HG03378 (cell line): ENCODE results near the gene GRIA1.
A peak's percentile ranks its signal among the peaks of the same experiment; 100 is the strongest.

ENCODE experiments used
- ATAC-seq: cut with Tn5 transposase; IDR thresholded peaks from one replicate; pipeline ENCODE4 v1.9.1; 2021; ENCODE audit warnings: mild to moderate bottlenecking, moderate library complexity; ENCODE audit not compliant: unreplicated experiment

The GRIA1 gene

DNA sequence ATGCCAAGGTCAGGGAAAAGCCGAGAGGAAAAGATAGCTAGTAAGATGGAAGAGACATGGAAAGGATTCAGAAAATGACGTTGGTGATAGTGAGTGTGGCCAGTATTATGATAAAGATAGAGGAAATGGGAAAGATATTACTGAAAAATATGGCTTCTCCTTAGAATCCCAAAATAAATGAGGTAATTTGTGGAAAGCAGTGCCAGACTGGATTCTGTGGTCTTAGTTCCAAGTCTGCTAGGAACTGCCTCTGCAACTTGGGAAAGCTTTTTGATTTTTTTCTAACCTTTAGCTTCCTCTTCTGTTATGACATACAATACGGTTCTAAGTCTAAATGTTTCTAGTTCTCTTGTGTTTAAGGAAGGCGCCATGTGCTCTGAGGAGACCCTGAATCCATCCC is 54.2 kb downstream of the GRIA1 start:
- no peak for ATAC-seq

DNA sequence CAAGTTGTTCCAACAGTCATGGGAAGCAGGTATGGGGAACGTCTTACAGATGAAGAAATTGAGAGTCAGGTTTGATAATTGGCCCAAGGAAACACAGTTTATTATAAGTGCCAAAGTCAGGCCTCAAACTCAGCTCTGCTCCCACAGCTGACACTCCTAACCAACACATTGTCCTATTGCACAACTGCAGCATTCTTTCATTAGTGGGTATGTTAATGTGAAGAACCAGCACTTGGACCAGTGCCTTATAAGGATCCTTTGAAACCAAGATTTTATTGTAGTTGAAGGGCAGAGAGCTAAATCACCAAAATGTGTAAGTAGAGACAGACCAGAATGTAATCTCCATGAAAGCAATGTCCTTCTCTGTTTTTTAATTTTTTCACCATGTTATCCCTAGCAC is 56.1 kb downstream of the GRIA1 start:
- ATAC-seq: no peak

DNA sequence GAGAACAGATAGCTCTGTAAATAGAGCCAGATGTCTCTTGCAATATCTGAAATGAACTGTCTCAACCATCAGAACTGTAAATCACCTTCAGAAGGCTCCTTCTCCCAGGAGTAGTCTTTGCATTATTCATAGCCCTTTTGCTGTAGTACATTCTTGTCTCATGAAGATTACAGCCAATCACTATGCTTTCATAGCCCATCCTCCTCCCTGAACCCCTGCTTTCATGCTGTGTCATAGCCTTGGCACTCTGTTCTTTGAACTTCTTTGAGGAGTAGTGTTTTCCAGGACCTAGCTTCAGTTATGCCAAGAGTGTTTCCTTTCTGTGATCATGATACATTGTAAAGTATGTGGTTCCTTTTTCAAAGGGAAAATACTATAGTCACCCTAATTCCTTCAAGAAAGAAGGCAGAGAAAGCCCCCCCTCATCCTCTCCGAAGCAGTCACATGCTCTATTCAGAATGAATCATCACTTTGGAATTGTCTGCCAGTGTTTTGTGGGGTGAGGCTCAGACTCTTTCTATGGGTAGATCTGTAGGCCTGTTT is 61.1 kb downstream of the GRIA1 start:
- ATAC-seq: no peak

DNA sequence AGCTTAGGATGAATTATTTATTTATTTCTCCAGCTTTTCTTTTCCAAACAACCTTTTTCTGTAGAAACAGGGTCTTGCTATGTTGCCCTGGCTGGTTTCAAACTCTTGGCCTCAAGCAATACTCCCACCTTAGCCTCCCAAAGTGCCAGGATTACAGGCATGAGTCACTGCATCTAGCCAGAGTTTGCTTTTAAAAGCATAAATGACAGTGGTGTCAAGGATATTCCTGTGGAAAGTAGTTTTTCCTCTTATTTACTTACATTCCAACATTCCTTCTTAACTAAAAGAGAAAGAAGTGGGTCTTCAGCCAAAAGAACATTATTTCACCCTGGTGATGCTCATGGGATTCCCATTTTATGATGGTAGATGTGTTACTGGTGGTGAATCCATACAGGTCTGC is 62.4 kb downstream of the GRIA1 start:
- no peak for ATAC-seq

DNA sequence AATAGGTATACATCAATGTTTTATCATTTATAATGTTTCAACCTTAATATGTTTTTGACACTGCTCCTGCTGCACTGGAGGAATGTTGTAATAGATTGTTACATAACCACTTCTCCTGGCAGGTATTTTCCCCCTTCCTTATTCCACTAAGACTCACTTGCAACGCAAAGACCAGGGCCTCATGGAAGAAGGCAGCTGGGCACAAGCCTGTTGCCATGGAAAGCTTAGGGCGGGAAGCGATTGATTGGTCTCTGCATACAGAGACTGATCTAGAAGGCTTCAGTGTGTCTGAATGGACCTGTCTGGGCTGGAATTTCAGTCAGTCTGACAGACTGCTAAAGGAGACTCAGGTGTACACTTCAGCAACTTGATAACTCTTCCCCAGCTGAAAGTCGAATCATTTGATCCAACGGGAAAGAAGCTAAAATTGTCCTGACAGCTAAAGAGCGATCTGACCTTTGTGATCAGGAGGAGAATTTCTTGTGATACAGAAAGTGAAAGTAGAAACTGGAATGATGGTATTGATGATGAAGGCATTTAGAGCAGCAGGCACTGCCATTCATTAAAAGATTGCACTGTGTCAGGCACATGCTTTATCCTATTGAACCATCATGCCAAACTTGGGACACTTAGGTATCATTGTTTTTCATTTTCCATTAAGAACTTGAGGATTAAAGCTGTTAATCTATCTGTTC is 65.1 kb downstream of the GRIA1 start:
- no peak for ATAC-seq

DNA sequence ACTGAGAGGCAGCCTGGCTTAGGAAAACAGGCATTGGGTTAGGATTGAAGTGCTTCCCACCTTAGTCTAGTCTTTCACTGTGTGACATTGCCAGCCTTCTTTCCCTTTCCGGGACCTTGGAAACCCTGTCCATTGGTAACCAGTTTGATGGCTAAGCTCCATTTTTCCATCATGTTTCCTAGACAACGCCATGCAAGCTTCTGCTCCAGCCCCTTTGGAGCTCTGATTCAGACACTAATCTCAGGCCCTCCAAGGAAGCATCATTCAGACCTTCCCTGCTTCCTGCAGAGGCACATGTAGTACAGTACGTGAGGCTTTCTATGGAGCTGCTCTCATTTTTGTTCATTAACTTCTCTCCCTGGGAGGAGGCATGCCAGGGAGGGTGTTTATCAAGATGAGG is 68.5 kb downstream of the GRIA1 start:
- ATAC-seq: no peak

DNA sequence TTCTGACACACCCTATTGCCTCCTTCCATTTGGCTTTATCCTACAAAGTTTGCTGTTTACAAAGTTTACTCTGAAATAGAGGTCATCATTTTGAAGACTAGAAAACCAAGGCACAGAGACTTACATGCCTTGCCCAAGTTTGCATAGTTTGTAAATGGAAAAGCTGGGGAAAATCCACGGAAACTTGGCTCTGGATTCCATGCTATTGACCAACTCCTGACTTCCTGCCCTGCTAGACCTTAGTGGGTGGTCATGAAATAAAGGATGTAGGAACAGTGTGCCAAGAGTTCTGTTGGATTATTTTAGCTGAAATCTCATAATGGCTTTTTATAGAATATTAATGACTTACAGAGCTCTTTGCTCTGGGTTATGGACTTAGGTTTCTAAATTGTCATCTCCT is 69.5 kb downstream of the GRIA1 start:
- no peak for ATAC-seq

DNA sequence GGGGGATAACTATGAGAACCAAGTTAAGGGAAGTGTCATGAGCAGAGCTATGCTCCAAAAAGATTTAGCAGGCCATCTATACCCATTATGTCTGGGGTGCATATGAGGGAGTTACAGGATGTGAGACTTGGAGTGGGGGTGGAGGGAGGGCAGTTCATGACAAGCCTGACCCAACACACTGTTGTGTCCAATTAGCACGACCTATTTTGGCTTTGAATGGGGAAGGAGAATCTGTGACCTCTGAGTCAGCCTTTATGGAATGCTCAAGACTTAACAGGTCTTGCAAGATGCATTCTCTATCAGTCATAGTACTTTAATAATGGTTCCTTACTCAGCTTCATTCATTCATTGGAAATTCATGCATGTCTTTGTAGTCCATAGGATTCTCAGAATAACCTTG is 71.7 kb downstream of the GRIA1 start:
- ATAC-seq: no peak

DNA sequence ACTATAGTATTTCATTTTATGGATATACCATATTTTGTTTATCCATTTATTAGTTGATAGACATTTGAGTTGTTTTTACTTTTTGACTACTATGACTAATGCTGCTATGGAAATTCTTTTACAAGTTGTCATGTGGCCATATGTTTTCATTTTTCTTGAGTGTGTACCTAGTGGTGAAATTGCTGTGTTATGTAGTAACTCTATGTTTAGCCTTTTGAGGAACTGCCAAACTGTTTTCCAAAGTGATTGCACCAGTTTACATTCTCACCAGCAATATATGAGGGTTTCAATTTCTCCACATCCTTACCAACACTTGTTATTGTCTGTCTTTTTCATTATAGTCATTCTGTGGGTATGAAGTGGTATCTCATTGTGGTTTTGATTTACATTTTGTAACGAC is 75.4 kb downstream of the GRIA1 start:
- ATAC-seq: no peak

DNA sequence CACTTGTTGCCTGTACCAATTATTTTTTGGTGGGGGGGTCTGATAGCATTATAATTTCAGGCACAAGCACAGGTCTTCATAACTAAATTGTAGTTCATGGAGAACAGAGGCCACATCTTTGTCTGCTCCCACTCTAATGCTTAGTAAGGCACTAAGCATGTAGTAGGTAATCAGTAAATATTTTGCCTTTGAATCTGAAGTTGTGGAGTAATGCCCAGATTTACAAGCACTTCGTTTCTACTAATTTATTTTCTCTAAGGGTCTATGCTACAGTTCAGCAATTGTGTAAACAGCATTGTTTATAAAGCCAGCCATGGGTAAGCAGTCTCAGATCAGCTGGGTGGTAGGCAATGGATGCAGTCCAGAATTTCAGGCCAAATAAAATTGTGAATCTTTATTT is 78.6 kb downstream of the GRIA1 start:
- no peak for ATAC-seq

DNA sequence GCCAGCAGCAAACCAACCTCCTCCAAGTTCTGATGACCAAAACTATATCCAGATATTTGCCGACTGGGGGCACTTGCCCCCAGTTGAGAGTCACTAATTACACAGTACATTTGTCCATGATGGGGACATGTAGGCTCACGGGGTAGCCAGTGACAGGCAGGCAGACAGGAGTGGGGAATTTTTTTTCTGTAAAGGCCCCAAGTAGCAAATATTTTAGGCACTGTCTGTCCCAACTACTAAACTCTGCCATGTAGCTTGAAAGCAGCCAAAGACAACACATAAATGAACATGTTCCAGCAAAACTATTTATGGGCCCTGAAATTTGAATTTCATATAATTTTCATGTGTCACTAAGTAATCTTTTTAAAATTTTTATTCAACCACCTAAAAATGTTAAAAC is 80.7 kb downstream of the GRIA1 start:
- no peak for ATAC-seq

DNA sequence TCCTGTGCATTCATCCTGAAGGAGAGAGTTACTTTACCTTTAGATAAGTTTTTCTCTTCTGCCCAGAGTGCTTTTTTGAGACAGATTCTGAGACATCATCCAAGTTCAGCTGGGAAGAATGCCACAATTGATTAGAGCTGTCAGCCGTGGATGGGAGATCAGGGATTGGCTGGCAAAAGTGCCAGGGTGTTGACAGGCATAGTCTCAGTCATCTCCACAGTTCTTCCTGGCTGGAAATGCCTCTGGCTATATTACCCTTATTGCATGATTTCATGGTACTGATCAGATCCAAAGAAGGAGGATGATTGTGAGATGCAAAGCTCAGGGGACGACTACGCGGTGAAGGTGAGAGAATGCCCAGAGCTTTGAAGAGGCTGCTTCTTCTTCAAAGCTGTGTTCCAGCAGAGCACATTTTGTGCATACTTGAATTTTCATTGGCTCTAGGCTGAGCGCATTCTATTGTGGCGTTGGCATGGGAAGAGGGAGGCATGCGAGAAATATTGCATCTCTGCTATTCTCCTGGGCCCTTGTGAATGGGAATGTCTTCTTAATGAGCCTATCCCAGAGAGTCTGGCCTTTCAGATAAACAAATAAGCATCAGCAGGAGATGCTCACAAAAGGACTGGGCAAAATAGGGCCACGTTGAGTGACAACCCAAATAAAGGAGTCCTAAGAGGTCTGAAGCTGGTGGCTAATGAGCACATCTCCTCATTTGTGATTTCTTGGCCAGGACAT is 82.1 kb downstream of the GRIA1 start:
- no peak for ATAC-seq

DNA sequence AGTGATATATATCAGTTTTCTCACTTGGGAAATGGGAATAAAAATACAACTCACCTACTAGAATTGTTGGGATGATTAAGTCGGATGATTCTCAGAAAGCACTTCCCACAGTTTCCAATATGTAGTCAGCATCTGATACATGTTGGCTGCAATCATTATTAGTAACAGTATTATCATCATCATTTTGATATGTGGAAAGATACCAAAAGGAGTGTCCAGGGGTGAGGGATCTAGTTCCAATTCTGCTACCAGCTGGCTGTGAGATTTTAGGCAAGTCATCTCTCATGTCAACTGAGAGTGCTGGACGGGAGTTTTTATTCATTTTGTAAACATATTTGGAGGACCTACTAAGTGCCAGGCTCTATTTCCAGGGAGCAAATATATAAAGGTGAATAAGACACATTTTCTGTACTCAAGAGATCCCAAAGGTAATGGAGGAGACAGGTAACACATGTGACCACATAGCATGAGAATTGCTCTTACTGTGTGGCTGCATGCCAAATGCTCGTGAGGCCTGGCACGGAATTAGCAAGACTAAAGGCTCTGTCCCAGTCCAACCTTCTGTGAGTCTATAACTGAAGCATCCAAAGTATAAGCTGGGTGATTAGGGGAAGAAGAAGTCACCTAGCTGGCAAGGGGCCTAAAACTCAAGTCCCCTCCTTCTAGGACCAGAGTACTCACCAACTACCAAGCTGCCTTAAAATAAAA is 83.0 kb downstream of the GRIA1 start:
- no peak for ATAC-seq

DNA sequence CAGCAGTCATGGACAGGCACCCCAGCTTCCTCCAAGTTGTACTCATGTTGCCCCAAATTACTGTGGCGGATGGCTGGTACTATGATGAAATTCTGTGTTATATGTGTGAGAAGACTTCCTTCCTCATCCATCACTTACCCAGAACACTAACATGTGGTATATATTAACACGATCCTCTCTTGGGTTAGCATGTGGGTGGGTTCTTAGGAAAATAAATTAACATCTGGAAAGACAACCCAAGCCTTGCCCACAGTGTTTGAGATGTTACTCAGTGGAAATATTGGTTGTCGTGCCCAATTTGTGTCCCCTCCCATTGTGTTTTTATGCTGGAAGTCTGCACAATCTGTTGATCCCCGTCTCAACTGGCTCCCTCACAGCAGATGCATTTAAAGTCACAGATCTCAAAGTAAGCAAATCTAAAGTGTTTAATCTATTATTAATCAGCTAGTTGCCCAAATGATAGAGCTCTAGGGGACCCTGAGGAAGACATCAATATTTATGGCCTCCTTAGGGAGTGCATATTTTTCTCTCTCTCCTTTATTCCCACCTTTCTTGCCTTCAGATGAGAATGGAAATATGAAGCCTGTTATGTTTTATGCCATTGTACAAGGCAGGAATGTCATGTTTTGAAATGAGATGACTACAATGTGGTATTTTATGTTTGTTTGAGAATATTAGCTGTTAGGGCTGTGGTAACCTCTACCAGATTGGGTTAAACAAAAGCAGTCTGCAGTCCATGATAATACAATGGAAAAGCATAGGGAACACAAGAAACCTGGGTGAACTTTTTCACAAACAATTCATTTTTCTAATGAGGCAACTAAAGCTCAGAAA is 93.9 kb downstream of the GRIA1 start:
- no peak for ATAC-seq

DNA sequence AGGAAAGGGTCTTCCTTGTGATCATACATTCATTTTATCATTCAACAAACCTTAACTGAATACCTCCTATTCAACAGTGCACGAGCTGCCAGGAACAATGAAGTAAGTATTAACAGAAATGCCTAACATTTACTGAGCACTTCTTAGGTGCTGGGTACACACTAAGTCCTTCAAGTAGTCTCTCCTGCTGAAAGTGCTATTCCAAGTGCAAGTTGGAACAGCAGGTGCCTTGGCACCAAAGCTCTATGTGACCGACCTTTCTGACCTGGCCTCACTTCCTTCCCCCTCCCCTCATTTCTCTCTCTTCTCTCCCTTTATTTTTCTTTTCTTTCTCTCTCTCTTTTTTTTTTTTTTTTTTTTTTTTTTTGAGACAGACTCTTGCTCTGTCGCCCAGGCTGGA is 94.5 kb downstream of the GRIA1 start:
- no peak for ATAC-seq

DNA sequence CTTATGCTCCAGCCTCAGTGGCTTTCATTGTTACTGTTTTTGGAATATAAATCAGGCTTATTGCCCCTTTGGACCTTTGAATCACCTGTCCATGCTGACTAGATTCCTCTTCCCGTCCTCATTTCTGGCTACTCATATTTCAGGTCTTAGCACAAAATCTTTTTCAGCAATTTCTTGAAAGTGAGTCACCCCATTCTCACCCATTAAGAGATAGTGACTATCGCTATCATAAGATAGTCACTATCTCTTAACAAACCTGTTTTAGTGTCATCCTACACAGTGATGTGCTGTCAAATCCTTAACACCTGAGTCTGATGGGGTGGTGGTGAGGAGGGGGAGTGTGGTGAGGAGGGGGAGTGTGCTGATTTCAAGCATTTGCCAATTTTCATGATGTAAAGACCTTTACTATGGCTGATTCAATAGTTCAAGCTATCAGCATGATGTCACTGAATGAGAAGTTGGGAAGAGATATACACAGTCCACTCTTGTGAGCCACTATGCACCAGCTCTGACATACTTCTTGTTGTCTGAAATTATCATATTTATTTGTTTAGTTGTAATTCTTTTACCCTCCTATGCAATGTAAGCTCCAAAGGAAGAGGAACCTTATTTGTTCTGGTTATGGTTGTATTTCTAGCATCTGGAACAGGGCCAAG is 95.3 kb downstream of the GRIA1 start:
- ATAC-seq: no peak

DNA sequence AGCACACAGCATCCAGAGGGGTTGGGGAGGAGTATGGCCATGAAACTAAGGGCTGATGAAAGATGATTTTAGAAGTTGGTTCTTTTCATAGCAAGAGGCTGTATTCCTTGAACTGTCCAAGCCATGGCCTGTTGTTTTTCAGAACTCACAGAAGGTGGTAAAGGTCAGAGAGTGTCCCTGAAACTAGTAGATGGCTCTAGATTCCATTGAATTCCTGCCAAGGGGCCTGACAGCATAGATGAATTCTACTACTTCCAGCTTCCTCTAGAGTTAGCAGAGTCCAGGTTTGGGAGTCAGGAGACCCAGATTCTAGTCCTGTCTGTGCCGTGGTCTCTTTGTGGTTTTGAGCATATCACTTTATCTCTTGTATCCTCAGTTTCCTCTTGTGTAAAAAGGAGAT is 101.6 kb downstream of the GRIA1 start:
- ATAC-seq: no peak

DNA sequence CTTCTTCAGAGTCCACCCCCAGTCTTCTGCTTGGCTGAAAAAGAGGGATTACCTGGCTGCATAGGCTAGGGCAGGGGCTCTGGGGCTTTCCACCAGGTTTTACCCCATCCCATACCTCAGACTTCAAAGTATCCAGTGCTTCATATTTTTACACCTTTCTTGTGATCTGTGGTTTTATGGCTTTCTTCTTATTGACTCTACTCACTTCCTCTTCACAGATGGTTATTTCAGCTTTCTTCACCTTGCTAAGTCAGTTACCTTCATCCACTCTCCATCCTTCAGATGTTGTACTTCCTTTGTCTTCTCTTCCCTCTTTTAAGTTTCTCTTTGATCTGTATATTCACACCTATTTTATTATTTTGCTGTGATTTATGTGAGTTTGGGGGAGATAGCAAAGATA is 104.3 kb downstream of the GRIA1 start:
- no peak for ATAC-seq

DNA sequence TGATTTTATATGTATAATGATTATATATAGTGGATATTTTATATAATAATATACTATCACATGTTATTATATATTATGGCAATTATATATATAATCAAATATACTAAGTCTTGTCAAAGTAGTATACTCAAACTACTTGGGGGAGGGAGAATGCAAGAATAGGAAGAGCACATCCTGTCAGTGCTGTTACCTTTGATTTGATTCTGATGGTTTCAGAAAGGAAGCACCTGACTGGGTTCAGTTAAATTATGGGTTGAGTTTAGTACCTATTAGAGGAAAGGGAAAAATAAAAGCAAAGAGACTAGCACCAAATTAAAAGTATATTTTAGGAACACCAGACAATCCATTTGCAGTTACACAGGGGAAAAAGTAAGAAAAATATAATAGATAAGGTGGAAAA is 107.6 kb downstream of the GRIA1 start:
- peak; percentile 67 for ATAC-seq

DNA sequence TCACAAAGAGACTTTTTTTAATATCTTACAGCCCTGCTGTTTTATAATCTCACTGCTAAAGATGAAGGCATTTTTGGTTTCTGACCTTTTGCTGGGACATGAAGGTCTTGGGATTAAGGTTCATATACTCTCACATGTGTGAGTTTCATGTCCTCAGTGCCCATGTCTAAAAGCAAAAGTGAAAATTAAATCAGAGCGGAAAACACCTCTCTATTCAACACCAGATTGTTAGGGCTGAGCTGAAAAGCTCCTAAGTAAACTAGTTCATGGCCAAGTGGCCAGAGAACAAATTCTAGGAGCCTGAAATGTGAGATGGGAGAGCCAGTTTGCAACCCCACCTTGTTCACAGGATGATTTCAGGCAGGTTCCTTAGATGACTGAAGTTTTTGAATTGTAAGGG is 110.9 kb downstream of the GRIA1 start:
- peak; percentile 88 for ATAC-seq

DNA sequence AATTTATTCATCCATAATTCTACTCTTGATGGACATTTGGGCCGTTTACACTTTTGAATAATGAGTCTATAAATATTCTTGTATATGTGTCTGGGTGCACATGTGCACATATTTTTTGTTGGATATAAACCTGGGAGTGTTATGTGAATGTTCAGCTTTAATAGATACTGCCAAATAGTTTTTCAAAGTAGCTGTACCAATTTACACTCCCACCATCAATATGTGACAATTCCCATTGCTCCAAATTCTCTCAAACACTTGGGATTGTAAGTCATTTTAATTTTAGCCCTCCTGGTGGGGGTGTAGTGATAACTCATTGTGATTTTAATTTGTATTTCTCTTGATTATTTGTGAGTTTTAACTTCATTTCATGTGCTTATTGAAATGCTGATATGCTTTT is 114.9 kb downstream of the GRIA1 start:
- no peak for ATAC-seq
